ENCODE results near the gene DUS4L.

DNA sequence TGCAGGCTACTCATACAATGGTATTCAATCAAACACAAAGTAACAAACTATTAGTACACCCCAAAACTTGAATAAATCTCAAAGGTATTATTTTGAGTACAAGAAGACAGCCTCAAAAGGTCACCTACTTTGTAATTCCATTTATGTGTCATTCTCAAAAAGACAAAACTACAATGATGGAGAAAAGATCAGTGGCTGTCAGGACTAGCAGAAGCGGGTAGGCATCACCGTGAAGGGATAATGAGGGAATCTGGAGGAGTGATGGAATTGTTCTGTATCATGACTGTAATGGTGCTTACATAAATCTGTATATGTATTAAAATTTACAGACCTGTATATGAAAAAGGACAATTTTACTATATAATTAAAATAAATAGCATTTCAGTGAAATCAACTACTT lies 37.1 kb upstream of the DUS4L start:
- TF ChIP-seq SIN3A (IDR thresholded peaks at IDR 0.05; ENCODE audit: borderline replicate concordance, insufficient read depth, low read length) (no peak), TAF1 (IDR thresholded peaks at IDR 0.05; ENCODE audit: borderline replicate concordance, insufficient read depth, low read length) (no peak), POLR2AphosphoS5 (IDR thresholded peaks at IDR 0.05; ENCODE audit: low read depth, low read length) (no peak), FOXP2 (optimal IDR thresholded peaks at IDR 0.05; ENCODE audit: borderline replicate concordance, extremely low read depth, extremely low read length, insufficient read depth) (no peak)
- TF ChIP-seq, protein P1, sequence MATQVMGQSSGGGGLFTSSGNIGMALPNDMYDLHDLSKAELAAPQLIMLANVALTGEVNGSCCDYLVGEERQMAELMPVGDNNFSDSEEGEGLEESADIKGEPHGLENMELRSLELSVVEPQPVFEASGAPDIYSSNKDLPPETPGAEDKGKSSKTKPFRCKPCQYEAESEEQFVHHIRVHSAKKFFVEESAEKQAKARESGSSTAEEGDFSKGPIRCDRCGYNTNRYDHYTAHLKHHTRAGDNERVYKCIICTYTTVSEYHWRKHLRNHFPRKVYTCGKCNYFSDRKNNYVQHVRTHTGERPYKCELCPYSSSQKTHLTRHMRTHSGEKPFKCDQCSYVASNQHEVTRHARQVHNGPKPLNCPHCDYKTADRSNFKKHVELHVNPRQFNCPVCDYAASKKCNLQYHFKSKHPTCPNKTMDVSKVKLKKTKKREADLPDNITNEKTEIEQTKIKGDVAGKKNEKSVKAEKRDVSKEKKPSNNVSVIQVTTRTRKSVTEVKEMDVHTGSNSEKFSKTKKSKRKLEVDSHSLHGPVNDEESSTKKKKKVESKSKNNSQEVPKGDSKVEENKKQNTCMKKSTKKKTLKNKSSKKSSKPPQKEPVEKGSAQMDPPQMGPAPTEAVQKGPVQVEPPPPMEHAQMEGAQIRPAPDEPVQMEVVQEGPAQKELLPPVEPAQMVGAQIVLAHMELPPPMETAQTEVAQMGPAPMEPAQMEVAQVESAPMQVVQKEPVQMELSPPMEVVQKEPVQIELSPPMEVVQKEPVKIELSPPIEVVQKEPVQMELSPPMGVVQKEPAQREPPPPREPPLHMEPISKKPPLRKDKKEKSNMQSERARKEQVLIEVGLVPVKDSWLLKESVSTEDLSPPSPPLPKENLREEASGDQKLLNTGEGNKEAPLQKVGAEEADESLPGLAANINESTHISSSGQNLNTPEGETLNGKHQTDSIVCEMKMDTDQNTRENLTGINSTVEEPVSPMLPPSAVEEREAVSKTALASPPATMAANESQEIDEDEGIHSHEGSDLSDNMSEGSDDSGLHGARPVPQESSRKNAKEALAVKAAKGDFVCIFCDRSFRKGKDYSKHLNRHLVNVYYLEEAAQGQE (IDR thresholded peaks at IDR 0.05; ENCODE audit: insufficient read depth in 1 of 2, low read depth in 2 of 2, low read length in 2 of 2), result no peak

Measured in PFSK-1 (cell line).